ENCODE data around the gene KIF21B.
"Not testable (repeated sequence)": the region's sequence is repeated elsewhere in the genome, so short reads cannot be mapped to it uniquely, and the experiment has no call there.

The KIF21B gene

DNA sequence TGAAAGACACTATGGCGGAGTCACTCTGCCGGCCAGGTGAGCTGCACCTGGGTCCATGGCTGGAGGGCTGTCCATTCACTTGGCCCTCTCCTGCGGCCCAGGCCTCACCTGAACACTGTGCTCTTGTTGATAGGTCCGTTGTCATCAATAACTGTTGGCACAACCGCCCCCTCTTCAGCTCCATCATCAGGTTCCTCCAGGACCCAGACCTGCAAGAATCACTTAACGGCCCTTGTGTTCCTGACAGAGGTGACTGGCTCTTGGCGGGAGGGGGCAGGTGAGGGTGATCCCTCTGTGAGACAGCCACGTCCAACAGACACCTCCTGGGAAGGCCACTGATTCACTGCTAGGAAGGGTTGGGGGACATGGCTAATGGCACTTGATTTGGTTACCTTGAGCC is 73.9 kb downstream of the KIF21B start:
- H3K27me3 ChIP-seq (ENCODE audit: control insufficient read depth, insufficient read depth, low read length) = no peaks in the 10 kb centered on the region
- no peak overlapping the region for H3K27ac ChIP-seq (ENCODE audit: low read length)
- no peaks in the 10 kb centered on the region for H3K4me1 ChIP-seq (ENCODE audit: control insufficient read depth, low read depth, low read length)
- no peaks in the 10 kb centered on the region for H3K9me3 ChIP-seq (ENCODE audit: control insufficient read depth, low read depth, low read length)
- no peak overlapping the region for H3K9ac ChIP-seq (ENCODE audit: low read length)
- no peaks in the 10 kb centered on the region for H3K36me3 ChIP-seq (ENCODE audit: control insufficient read depth, low read depth, low read length)
- H3K4me3 ChIP-seq (ENCODE audit: low read length) = no peak overlapping the region

DNA sequence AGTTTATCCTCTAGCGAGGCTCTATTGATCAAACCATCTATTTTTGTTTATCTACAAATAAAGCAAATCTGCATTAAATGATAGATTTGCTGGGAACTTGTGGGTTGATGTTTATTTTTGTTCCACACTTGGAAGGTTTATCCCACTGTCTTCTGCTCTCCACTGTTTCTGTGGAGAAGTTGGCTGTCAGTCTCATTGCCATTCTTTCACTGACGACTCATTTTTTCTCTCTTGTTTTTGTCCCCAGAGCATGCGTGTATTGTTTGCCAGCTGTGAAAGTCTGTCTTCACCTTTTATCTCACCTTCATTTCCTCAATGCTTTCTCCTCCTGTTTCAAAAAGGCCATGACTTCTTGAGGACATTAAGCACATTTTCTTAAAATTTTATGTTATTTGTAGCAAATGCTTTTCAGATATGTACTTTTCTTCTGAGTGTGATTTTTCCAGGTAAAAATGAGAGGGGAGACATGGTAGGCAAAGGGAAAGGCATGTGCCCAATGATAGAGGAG is 76.4 kb downstream of the KIF21B start:
- Histone ChIP-seq H3K4me3 (ENCODE audit: low read length) (no peak overlapping the region), H3K36me3 (ENCODE audit: control insufficient read depth, low read depth, low read length) (no peaks in the 10 kb centered on the region), H3K4me1 (ENCODE audit: control insufficient read depth, low read depth, low read length) (no peaks in the 10 kb centered on the region), H3K27ac (ENCODE audit: low read length) (no peak overlapping the region), H3K27me3 (ENCODE audit: control insufficient read depth, insufficient read depth, low read length) (no peaks in the 10 kb centered on the region), H3K9ac (ENCODE audit: low read length) (no peak overlapping the region), H3K9me3 (ENCODE audit: control insufficient read depth, low read depth, low read length) (no peaks in the 10 kb centered on the region)

- H3K4me1 ChIP-seq (ENCODE audit: control insufficient read depth, low read depth, low read length) = no peaks in the 10 kb centered on the region
- no peak overlapping the region for H3K4me3 ChIP-seq (ENCODE audit: low read length)
- no peaks in the 10 kb centered on the region for H3K27me3 ChIP-seq (ENCODE audit: control insufficient read depth, insufficient read depth, low read length)
- no peaks in the 10 kb centered on the region for H3K9me3 ChIP-seq (ENCODE audit: control insufficient read depth, low read depth, low read length)
- no peak overlapping the region for H3K27ac ChIP-seq (ENCODE audit: low read length)
- H3K36me3 ChIP-seq (ENCODE audit: control insufficient read depth, low read depth, low read length) = no peaks in the 10 kb centered on the region
- no peak overlapping the region for H3K9ac ChIP-seq (ENCODE audit: low read length)
Observed at GRCh38 chr1:200945111-200945510, 78.4 kb downstream of the KIF21B start.

DNA sequence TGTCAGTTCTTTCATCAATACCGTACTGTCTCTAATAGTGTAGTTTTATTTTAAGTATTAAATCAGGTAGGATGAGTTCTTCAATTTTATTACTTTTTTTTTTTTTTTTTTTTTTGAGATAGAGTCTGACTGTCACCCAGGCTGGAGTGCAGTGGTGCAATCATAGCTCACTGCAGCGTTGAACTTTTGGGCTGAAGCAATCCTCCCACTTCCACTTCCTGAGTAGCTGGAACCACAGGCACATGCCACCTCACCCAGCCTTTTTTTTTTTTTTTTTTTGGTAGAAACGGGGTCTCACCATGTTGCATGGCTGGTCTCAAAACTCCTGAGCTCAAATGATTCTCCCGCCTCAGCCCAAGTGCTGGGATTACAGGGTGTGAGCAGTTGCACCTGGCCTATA is 84.6 kb downstream of the KIF21B start:
- Histone ChIP-seq H3K4me1 (ENCODE audit: control insufficient read depth, low read depth, low read length) (no peaks in the 10 kb centered on the region), H3K4me3 (ENCODE audit: low read length) (no peak overlapping the region), H3K36me3 (ENCODE audit: control insufficient read depth, low read depth, low read length) (no peaks in the 10 kb centered on the region), H3K27ac (ENCODE audit: low read length) (no peak overlapping the region), H3K9me3 (ENCODE audit: control insufficient read depth, low read depth, low read length) (no peaks in the 10 kb centered on the region), H3K9ac (ENCODE audit: low read length) (no peak overlapping the region), H3K27me3 (ENCODE audit: control insufficient read depth, insufficient read depth, low read length) (no peaks in the 10 kb centered on the region)

DNA sequence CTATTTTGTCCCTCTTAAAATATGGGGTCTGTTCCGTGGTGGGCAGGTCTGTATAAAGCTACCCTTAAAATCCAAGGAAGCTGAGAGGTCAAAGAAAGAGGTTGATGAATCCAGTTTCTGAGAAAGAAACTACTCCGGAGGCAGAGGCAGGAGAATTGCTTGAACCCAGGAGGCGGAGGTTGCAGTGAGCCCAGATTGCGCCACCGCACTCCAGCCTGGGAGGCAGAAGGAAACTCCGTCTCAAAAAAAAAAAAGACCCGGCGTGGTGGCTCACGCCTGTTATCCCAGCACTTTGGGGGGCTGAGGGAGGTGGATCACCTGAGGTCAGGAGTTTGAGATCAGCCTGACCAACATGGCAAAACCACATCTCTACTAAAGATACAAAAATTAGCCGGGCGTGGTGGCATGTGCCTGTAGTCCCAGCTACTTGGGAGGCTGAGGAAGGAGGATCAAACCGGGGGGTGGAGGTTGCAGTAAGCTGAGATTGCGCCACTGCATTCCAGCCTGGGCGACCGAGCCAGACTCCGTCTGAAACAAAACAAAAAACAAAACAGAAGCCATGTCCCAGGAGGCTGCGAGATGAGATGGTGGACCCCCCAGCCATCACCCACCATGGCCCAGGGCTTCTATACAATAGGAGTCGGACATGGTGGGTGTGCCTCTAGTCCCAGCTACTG is 88.1 kb downstream of the KIF21B start:
- not testable (repeated sequence) for H3K9me3 ChIP-seq (ENCODE audit: control insufficient read depth, low read depth, low read length); H3K36me3 ChIP-seq (ENCODE audit: control insufficient read depth, low read depth, low read length); H3K4me1 ChIP-seq (ENCODE audit: control insufficient read depth, low read depth, low read length); H3K4me3 ChIP-seq (ENCODE audit: low read length); H3K27me3 ChIP-seq (ENCODE audit: control insufficient read depth, insufficient read depth, low read length); H3K27ac ChIP-seq (ENCODE audit: low read length); H3K9ac ChIP-seq (ENCODE audit: low read length)

DNA sequence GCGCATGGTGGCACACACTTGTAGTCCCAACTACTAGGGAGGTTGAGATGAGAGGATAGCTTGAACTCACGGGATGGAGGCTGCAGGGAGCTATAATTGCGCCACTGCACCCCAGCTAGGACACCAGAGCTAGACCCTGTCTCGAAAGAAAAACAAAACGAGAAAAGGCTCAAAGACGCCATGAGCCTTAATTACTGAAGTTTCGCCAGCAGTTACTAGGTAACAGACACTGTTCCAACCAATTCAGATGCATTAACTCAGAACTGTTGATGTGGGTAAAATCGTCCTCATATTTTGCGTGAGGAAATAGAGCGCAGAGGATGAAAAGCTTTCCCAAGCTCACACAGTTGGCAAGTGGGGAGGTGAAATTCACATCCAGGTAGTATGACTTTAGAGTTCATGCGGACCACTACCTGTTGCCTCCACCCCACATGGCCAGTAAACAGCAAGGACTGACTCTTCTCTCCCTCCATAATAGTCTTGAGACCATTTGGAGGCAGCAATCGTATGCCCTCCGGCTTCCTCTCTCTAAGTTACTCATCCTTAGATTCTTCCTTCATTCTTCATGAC is 88.8 kb downstream of the KIF21B start:
- H3K27me3 ChIP-seq (ENCODE audit: control insufficient read depth, insufficient read depth, low read length) = no peaks in the 10 kb centered on the region
- no peak overlapping the region for H3K27ac ChIP-seq (ENCODE audit: low read length)
- no peaks in the 10 kb centered on the region for H3K9me3 ChIP-seq (ENCODE audit: control insufficient read depth, low read depth, low read length)
- H3K9ac ChIP-seq (ENCODE audit: low read length) = no peak overlapping the region
- no peak overlapping the region for H3K4me3 ChIP-seq (ENCODE audit: low read length)
- H3K36me3 ChIP-seq (ENCODE audit: control insufficient read depth, low read depth, low read length) = no peaks in the 10 kb centered on the region
- no peaks in the 10 kb centered on the region for H3K4me1 ChIP-seq (ENCODE audit: control insufficient read depth, low read depth, low read length)

GRCh38 chr1:200931776-200932175 is 91.7 kb downstream of the KIF21B start:
- Histone ChIP-seq H3K9ac (ENCODE audit: low read length) (no peak overlapping the region), H3K4me1 (ENCODE audit: control insufficient read depth, low read depth, low read length) (no peaks in the 10 kb centered on the region), H3K36me3 (ENCODE audit: control insufficient read depth, low read depth, low read length) (no peaks in the 10 kb centered on the region), H3K9me3 (ENCODE audit: control insufficient read depth, low read depth, low read length) (no peaks in the 10 kb centered on the region), H3K4me3 (ENCODE audit: low read length) (no peak overlapping the region), H3K27ac (ENCODE audit: low read length) (no peak overlapping the region), H3K27me3 (ENCODE audit: control insufficient read depth, insufficient read depth, low read length) (no peaks in the 10 kb centered on the region)

DNA sequence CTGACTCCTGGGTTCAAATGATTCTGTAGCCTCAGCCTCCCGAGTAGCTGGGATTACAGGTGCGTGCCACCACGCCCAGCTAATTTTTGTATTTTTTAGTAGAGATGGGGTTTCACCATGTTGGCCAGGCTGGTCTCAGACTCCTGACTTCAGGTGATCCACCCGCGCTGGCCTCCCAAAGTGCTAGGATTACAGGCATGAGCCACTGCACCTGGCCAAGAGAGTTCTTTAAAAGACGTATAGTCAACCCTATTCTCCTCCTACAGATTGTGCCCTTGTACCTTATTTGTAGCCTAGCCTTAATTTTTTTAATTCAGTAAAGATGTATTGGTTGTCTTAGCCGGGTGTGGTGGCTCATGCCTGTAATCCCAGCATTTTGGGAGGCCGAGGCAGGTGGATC is 93.2 kb downstream of the KIF21B start:
- H3K9me3 ChIP-seq (ENCODE audit: control insufficient read depth, low read depth, low read length); H3K4me1 ChIP-seq (ENCODE audit: control insufficient read depth, low read depth, low read length); H3K36me3 ChIP-seq (ENCODE audit: control insufficient read depth, low read depth, low read length); H3K4me3 ChIP-seq (ENCODE audit: low read length); H3K27ac ChIP-seq (ENCODE audit: low read length); H3K27me3 ChIP-seq (ENCODE audit: control insufficient read depth, insufficient read depth, low read length); H3K9ac ChIP-seq (ENCODE audit: low read length): not testable (repeated sequence)

- Histone ChIP-seq H3K9me3 (ENCODE audit: control insufficient read depth, low read depth, low read length) (no peaks in the 10 kb centered on the region), H3K4me3 (ENCODE audit: low read length) (no peak overlapping the region), H3K27ac (ENCODE audit: low read length) (no peak overlapping the region), H3K36me3 (ENCODE audit: control insufficient read depth, low read depth, low read length) (no peaks in the 10 kb centered on the region), H3K27me3 (ENCODE audit: control insufficient read depth, insufficient read depth, low read length) (no peaks in the 10 kb centered on the region), H3K9ac (ENCODE audit: low read length) (no peak overlapping the region), H3K4me1 (ENCODE audit: control insufficient read depth, low read depth, low read length) (no peaks in the 10 kb centered on the region)
Observed at GRCh38 chr1:200929530-200930278, 93.8 kb downstream of the KIF21B start.

DNA sequence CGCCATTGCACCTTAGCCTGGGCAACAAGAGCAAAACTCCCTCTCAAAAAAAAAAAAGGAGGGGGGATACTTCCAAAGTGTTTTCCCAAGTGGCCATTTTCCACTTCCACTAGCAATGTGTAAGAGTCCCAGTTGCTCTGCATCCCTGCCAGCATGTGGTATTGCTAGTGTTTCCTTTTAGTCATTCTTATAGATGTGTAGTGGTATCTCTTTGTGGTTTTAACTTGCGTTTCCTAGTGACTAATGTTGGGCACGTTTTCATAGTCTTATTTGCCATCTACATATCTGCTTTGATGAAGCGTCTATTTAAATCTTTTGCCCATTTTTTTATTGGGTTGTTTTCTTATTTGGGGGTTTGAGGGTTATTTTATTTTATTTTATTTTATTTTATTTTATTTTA is 97.7 kb downstream of the KIF21B start:
- Histone ChIP-seq H3K9ac (ENCODE audit: low read length) (no peak overlapping the region), H3K9me3 (ENCODE audit: control insufficient read depth, low read depth, low read length) (no peaks in the 10 kb centered on the region), H3K4me3 (ENCODE audit: low read length) (no peak overlapping the region), H3K4me1 (ENCODE audit: control insufficient read depth, low read depth, low read length) (peaks cover 4% of the 10 kb centered on the region), H3K27me3 (ENCODE audit: control insufficient read depth, insufficient read depth, low read length) (no peaks in the 10 kb centered on the region), H3K27ac (ENCODE audit: low read length) (no peak overlapping the region), H3K36me3 (ENCODE audit: control insufficient read depth, low read depth, low read length) (no peaks in the 10 kb centered on the region)

- Histone ChIP-seq H3K36me3 (ENCODE audit: control insufficient read depth, low read depth, low read length) (no peaks in the 10 kb centered on the region), H3K4me3 (ENCODE audit: low read length) (no peak overlapping the region), H3K27ac (ENCODE audit: low read length) (no peak overlapping the region), H3K9me3 (ENCODE audit: control insufficient read depth, low read depth, low read length) (no peaks in the 10 kb centered on the region), H3K9ac (ENCODE audit: low read length) (no peak overlapping the region), H3K4me1 (ENCODE audit: control insufficient read depth, low read depth, low read length) (peaks cover 4% of the 10 kb centered on the region), H3K27me3 (ENCODE audit: control insufficient read depth, insufficient read depth, low read length) (no peaks in the 10 kb centered on the region)
Observed at GRCh38 chr1:200923601-200924000, 99.9 kb downstream of the KIF21B start.

DNA sequence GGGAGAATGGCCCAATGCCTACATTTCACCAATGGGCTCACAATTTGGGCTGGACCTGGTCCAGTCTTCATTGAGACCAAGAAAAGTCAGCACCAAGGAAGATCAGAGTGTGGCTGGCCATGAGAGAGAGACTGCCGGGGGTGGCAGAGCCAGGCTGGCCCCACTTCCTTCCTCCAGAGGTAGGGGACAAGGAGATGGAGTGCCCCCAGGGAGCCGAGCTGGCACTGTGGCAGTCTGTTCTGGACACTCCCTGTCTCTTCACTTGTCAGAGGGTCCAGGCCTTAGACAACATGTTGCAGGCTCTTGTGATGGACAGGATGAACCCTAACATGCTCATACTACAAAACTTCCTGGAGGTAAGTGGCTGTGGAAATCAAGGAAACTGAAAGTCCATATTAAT is 101.1 kb downstream of the KIF21B start:
- Histone ChIP-seq H3K36me3 (ENCODE audit: control insufficient read depth, low read depth, low read length) (no peaks in the 10 kb centered on the region), H3K9me3 (ENCODE audit: control insufficient read depth, low read depth, low read length) (no peaks in the 10 kb centered on the region), H3K4me1 (ENCODE audit: control insufficient read depth, low read depth, low read length) (peaks cover 4% of the 10 kb centered on the region), H3K4me3 (ENCODE audit: low read length) (no peak overlapping the region), H3K9ac (ENCODE audit: low read length) (no peak overlapping the region), H3K27ac (ENCODE audit: low read length) (no peak overlapping the region), H3K27me3 (ENCODE audit: control insufficient read depth, insufficient read depth, low read length) (no peaks in the 10 kb centered on the region)
